NCI-H146 treated with DMSO at 0.1 percent for 48 hours (cell line): ENCODE results near the gene CCNI2.

Source experiments
- DNase-seq: peaks from one replicate; lab custom pipeline; 2025; ENCODE audit not compliant: unreplicated experiment; lab: John Stamatoyannopoulos, UW

The CCNI2 gene

DNA sequence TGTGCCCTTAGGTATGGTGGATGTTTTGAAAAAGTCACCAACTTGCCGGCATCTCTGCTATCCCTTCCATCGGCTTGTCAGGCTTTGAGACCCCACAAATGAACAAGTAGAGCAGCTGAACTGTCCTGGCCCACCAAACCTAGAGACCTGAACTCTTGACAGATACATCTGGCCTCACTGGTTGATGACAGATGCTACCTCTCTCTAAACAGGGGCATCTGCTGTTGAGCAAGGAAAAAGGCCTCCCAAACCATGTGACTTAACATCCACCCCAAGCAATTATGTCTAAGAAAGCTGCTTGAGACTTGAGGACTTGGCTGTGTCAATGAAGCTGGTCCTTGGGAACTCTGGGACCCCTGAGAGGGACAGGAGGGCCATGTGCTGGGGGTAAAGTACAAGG lies 2.3 kb downstream of the CCNI2 start:
- no peak for DNase-seq

DNA sequence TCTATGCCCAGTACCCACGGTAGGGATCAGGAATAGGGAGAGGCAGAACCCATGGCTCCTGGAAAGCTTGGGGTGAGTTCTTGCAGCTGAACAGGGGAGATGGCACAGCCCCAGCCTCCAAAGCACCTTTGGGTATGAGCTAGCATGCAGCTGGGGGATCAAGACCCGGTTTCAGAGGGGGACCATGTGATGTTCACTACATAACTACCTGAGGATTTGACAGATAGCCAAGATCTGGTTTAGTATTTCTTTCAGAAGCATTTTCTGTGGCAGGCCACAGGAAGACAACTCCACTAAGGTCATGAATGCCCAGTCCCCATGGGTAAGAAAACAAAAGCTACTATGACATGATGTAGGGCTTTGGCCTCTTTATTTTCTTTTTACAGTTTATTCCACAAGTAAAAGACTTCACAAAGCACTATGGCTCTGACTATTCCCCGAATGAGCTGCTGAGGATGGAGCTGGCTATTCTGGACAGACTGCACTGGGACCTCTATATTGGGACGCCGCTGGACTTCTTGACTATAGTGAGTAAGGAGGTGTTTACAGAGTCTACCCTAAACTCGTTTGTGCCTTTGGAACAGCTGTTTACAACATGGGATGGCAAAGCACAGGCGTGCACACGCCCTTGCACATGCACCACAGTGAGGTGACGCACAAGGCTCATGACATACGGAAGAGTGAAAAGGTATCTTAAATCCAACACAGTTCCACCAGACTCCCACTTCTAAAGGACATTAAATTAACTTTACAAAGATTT lies 3.4 kb downstream of the CCNI2 start:
- no peak for DNase-seq

DNA sequence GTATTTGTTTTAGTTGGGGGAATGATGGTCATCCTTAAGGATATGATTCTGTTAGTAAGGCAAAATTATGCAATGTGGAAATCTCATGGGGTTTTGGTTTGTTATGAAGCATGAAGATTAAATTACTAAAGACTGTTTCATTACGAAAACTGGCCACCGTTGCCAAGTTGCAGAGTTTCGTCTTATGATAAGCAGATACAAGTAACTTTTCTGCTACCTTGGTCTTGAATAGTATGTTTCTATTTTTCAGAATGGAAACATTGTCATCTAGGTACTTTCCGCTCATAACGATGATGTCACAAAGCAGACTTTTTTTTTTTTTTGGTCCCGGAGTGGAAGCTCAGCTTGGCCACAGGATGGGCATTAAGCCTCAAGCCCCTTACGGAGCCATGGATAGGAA lies 4.2 kb downstream of the CCNI2 start:
- DNase-seq: no peak

DNA sequence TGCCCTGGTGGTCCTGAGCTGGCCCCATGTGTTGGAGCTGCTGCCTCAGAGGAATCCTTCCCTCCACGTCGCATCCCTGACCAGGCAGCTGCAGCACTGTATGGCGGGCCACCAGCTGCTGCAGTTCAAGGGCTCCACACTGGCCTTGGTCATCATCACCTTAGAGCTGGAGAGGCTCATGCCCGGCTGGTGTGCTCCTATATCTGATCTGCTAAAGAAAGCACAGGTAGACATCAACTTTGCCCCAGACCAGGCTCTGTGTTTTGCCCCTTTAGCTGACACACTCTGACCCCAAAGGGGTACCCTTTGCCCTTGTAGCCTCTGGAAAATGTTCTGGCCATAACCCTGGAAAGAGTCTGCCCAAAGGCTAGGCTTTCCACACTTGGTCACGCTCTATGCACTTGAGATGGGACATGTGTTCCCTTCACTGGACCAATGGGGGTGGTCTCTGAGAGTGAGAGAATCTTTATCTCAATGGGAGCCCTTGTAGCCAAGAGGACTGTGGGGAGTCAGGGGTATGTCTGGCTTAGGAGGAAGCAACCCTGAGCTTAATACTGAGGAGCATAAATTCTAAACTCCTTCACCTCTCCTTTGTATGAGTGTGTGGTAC lies 4.8 kb downstream of the CCNI2 start:
- DNase-seq: no peak

DNA sequence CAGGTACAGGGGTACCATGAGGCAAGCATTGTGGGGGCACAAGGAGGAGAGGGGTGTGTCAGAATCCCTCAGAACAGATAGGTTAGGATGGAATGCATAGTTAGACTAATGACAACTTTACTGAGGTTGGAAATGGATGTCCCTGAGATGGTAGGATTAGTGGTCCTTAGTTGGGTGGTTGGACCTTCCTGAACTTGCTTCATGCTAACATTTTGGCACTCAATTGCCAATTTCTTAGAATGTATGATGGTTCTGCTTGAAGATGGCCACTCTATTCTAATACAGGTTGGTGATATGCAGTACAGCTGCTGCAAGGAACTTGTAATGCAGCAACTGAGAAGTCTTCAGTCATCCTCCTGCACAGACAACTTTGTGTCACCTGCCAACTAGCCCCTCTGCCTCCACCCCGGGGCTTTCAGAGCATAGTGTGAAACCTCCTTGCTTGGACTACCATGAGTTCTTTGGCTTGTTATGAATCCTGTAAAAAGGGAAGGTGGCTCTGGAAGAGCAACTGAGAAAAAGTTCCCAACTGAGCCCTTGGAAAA lies 5.4 kb downstream of the CCNI2 start:
- DNase-seq: no peak

DNA sequence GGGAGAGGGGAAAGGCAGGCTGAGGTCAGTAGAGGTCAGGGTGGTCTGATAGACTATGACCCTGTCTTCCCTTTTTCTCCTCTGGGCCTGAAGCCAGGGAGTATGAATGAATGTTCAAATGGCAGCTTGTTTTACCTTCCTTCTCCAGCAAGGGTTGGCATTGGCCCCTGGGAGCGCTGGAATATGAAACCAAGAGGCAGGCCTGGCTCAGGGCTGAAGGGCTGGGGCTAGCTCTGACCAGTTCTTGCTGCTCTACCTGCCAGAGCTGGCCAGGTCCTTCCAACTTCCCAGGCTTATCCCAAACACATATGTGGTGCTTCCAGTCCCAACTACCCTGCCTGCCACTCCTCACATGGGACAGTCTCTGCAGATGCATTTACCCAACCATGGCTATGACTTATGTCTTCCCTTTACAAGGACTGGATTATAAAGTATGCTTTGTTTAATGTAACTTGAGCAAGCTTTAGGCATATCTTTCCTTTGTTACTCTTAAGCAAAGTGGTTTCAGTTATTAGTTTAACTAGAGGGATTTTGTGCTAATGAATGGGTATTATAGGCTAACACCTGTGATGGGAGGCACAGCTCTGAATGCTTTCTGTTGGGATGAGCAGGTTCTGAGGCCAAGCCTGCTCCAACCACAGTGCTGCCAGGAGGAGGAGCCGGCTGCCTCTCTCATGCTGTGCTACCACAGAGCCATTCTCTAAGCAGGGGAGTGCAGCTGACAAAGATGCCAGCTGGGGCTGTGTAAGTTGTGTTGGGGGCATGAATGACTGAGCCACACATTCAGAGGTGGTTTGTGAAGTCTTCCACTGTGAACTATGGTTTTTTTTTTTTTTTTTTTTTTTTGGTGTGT lies 6.1 kb downstream of the CCNI2 start:
- no peak for DNase-seq

DNA sequence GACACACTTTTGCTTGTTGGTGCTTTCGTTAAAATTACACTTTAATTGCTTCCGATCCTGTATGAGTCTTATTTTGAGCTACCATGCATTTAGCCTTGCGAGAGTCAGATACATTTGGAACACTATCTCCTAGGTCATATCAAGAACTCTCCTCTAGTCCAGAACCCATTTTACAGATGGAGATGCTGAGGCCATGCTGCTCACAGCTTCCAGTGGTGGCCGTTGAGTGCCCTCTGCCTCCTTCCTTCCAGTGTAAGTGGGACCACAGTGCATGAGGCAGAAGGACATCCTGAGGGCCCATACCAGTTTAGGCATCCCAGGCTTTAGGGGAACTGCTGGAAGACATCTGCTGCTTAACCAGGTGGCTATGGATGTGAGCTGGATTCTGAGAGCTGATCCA lies 6.9 kb downstream of the CCNI2 start:
- DNase-seq: no peak

DNA sequence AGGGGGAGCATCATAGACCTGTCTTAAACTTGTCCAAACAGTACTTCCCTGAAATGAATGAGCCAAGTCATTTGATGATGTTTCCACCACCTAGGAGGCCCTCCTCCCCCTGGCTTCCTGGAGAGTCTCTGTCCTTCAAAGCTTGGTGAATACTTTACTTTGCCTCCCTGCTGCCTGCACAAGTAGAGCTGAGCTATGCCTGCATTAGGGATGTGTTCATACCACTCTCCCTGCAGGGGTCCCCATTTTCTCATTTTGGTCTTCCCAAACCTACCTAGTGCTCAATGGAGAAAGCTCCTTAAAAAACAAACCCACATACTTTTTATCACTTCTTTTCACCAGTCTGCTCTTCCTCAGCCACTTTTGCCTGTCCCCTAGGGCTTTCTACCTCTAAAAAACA lies 7.7 kb downstream of the CCNI2 start:
- DNase-seq: no peak

DNA sequence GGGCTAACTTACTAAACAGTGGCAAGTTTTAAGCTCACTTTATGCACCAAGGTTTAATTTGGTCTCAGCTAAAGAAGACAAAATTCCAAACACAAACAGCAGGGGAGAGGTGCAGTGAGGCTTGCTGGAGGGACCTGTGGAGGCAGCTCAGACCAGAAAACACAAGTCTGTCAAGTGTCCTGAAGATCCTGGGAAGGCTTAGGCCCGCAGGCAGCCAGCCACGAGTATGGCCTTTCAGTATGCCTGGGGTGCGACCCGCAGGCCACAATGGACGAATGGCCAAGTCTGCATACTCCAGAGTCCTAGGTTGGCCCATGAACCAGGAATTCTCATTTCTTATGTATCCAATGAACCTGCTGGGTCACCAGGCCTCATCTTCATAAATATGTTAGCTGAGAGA lies 9.3 kb downstream of the CCNI2 start:
- no peak for DNase-seq

DNA sequence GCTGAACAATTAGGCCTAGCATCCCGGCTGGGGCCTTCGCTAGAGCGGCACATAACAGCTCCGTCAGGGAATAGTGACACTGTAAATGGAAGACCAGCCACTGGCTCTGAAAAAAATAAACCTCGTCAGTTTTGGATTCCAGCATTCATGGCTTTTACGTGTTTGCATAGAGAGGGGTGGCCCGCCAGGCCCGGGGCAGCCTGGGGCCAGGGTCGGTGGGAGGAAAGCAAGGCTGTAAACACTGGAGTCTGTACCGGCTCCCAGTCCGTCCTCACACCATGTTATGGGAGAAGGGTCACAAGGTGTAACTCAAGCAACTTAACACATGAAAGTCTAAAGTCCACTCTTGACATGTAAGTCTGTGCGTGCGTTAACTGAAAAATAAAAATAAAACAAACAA lies 11.2 kb downstream of the CCNI2 start:
- DNase-seq: no peak

DNA sequence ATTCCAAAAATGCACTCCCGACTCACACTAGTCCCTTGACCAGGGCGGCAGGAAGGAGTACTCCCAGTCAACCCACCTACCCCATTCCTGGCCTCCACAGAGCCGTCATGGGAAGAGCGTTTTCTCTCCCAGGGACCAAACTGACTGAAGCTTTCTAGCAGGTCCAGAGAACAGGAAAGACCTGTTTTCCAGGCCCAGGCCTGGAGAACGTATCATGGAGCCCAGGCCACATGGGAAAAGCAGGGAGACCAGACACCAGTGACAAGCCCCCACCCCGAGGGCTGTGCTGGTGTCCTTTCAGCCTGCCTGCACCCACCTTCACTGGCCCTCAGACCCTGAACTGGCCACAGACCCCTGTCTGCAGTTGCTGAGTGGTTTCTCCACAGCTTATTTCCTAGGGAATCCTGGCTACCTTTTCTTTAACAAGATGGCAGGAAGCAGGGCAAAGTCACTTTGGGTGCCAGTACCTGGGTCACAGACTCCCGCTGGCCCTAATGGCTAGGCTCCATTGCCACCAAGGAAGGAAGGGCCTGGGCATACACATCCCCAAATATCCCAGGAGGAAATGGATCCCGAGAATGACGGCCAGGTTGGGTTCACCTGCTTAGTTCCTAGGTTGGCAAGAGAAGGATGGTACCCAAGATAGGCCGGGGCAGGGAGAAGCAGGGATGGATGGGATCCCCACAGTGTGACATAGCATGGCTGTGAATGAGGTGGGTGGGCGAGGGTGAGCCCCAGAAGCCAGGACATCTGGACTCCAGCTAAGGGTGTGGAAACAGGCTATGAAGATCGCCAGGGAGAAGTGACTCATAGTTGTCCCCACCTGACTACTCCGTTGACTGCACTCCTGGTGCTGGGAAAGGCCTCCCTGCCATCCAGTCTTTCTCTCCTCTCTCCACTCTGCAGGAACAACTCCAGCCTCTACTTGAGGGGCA lies 12.2 kb downstream of the CCNI2 start:
- no peak for DNase-seq

DNA sequence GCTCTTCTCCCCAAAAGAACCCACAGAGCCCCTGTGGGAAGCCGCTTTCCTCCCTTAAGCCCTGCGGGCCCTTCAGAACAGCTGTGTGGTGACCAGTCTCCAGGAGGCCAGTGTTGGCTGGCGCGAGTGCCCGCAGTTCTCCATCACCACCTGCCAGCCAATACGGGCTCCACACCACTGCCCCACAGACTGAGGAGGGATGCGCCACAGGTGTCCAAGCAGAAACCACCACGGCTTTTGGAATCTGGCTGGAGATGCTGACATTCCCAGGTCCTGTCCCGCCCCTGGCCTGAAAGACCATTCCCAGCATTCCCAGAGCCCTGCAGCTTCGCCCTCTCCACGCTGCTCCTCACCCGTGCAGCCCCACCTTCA lies 12.8 kb downstream of the CCNI2 start:
- no peak for DNase-seq

DNA sequence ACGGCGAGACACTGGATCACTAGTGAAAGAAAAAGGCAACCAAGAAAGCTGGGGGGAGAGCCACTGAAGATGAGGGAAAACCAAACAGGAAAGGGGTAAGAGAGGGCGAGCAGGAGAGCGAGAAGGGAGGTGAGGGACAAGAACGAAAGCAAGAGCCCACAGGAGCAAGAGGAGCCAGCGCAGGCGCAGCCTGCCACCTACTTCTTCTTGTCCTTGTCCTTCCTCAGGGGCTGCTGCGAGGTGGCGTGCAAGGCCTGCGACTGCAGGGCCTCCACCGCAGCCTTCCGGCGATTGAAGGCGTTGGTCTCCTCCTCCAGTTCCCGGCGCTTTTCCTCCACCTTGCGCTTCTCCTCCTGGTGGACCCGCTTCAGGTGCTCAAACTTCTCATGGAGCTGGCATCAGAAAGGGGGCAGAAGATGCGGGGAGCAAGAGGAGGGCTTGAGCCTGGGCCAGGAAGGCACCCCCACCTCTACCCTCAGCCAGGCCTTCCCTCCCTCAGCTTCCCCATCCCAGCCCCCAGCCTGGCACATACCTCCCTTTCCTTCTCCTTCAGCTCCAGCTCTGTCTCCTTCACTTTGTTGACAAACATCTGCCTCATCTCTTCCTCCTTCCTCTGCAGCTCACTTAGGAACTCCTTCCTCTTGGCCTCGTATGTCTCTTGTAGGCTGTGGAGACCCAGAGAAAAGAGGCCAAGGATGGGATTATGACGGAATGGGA lies 13.5 kb downstream of the CCNI2 start:
- no peak for DNase-seq

DNA sequence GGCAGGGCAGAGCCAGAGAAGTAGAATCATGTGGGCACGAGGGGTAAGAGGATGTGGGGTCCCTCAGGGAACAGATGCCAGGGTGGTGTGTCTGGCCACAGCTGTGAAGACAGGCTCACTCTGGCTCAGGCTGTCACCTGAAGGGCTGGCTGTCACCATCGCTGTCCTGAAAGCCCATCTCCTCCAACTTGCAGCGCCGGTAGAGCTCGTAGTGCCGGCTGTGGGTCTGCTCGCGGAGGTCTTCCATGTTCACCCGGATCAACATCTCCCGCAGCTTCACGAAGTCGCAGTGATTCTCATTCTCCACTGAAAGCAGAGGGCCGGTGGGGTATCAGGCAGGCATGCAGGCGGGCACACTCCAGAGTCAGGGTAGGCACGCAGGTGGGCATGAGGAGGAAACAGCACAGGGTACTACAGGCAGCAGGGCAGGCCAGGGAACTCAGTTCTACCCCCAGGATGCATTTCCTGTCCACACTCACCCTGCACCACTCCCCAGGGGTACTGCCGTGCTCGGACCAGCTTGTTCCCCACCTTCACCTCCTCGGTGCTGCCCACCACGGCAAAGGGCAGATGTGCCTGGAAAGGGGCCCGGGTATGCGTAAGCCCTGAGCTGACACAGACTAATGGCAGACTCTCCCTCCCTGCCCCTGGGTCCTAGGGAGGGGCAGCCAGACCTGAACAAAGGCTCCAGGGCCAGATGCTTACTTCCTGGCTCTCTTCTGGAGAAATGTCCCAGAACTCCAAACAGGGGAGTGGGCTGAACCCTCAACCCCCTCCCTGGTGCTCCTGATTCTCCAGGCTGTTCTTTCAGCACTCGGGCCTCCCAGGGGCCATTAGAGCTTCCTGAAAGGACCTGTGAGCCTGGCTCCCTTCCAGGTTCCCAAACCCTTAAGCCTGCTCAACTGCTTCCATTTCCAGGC lies 14.4 kb downstream of the CCNI2 start:
- no peak for DNase-seq

DNA sequence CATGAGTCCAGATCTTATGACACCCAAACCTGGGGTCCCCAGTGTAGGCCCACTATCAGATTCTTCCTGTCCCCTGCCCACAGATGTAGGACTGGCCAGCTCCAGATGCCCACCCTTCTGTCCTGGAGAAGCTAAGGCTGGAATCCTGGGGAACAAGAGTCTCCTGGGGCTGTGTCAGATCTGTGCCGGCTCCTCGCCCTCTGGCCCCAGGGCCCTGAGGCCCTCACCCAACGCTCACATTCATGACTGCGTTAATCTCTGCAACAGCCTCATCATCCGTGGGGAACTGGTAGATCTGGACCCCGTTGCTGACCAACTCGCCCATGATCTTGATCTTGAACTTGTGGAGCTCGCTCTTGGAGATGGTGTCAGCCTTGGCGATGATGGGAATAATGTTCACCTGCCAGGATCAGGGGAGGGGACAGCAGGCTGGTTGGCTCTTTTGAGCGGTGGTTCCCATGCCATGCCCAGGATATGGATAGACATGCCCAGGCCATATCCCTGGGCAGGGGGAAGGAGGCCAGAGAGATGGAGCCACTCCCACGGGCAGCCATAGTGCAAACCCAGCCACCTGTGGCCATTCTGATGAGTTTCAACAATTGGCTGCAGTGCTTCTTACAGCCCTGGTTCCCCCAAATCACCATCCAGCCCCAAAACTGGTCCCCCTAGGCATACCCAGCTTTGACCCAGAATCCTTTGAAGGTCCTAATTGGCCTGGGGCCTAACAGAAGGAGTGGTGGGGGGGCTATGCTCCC lies 15.2 kb downstream of the CCNI2 start:
- DNase-seq: no peak

DNA sequence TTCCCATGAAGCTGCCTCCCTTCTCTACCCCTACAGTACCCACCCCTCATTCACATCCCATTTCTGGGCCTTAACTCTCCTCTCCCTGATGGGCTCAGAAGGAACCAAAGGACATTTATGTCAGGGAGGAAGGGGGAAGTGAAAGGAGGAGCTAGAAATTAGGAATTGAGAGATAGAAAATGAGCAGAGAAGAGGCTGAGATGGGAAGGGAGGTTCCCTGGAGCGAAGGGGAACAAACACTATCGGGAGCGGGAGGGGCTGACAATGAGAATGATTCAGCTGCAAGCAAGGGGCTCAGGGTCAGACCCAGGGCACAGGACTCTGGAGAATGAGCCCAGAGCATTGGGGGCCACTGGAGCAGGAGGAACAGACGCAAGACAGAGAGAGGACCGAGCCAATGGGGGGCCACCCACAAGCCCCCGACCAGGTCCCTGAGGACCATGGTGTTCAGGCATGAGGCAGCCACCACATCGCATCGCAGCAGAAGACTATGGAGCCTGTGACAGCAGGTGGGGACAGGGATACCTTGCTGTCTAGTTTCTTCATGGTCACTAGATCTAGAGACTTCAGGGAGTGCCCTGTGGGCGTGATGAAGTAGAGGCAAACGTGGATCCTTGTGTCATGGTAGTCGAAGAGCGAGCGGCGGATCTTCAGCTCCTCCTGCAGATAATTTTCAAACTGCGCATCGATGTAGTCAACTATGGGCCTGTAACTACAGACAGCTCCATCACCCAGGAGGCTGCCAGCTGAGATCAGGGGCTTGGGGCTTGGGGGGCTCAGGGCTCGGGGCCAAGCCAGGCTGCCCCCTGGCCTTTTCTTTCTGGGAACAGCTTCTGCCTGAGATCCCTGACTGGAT lies 16.2 kb downstream of the CCNI2 start:
- DNase-seq: no peak

DNA sequence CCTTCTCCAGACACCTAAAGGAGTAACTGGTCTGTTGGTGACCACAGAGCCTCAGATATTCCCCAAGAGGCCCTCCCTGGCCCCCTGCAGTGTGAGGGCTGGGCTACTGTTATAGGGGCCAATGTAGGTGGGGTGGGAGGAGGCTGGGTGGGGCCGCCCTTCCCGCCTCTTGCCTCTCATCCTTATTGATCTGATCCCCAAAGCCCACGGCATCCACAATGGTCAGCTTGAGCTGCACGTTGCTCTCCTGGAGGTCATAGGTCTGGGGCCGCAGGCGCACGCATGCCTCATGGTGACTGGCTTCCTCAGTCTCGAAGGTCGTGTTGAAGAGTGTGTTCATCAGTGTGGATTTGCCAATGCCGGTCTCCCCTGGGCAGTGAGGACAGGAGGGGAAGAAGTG lies 16.8 kb downstream of the CCNI2 start:
- DNase-seq: no peak
